Kidney epithelial cell (primary cell): Measurements from ENCODE around the gene SH2D2A. TPM values are rescaled to one million over a fixed set of nuclear protein-coding genes. Genes with fewer than 3 reads are reported as not detected.

Source experiments
- DNase-seq: peaks from one replicate; pipeline ENCODE4 v3.0.0-alpha.2; 2010; ENCODE audit warnings: low read depth
- H3K27me3 ChIP-seq: 2 replicates; pipeline ENCODE4 v1.6.0; 2011; ENCODE audit warnings: low read length; ENCODE audit not compliant: control insufficient read depth, insufficient read depth
- H3K36me3 ChIP-seq: 2 replicates; pipeline ENCODE4 v1.5.1; 2011; ENCODE audit warnings: low read length; ENCODE audit not compliant: control insufficient read depth, insufficient read depth
- H3K4me3 ChIP-seq: 2 replicates; pipeline ENCODE4 v1.5.1; 2011; ENCODE audit warnings: low read depth, mild to moderate bottlenecking, control low read depth, low read length
- total RNA-seq: library from RNA; depleted of rRNA; stranded (reverse); fragments of >200 nt; gene quantifications from 2 replicates; pipeline ENCODE4 v1.2.3, GENCODE V29; 2015
- TF ChIP-seq, protein P1 (sequence below): IDR thresholded peaks from 2 replicates; pipeline ENCODE4 v1.5.1; 2011; ENCODE audit warnings: mild to moderate bottlenecking, moderate library complexity, low read length, control low read depth, inconsistent platforms; ENCODE audit not compliant: insufficient read depth, poor library complexity, severe bottlenecking

The SH2D2A gene
- total RNA-seq, 1 donor from 2014 or later: 2.3 TPM

DNA sequence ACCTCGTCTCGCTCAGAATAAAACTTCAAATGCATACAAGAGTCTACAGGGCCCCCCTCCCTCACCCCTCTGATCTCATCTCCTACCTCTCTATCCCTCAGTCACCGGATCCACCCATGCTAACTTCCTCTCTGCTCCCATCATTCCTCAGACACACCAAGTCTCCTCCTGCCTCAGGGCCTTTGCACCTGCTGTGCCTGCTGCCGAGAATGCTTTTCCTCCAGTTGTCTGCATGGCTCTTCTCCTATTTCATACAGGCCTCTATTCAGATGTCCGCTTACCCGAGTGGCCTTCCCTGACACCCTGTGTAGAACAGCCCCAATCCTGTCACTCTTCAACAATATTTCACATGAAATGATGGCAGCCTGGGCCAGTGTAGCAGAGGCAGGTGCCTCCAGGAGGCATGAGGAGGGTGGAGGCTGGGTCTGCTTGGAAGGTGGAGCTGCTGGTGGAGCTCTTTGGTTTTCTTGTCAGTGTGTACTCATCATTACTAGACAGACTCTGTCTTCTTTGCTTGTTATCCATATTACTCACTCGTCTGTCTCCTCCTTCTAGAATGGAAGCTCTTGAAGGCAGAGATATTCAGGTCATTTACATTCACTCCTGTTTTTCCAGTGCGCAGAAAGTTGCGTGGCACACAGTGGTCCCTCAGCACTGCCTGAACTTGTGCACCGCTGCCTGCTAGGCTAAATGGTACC, 4.2 kb downstream of the SH2D2A start:
- peaks cover 6% of the 10 kb centered on the region for H3K27me3 ChIP-seq
- H3K36me3 ChIP-seq: no peaks in the 10 kb centered on the region
- TF ChIP-seq, protein P1, sequence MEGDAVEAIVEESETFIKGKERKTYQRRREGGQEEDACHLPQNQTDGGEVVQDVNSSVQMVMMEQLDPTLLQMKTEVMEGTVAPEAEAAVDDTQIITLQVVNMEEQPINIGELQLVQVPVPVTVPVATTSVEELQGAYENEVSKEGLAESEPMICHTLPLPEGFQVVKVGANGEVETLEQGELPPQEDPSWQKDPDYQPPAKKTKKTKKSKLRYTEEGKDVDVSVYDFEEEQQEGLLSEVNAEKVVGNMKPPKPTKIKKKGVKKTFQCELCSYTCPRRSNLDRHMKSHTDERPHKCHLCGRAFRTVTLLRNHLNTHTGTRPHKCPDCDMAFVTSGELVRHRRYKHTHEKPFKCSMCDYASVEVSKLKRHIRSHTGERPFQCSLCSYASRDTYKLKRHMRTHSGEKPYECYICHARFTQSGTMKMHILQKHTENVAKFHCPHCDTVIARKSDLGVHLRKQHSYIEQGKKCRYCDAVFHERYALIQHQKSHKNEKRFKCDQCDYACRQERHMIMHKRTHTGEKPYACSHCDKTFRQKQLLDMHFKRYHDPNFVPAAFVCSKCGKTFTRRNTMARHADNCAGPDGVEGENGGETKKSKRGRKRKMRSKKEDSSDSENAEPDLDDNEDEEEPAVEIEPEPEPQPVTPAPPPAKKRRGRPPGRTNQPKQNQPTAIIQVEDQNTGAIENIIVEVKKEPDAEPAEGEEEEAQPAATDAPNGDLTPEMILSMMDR: no peak
- H3K4me3 ChIP-seq: no peak overlapping the region
- no peak for DNase-seq

DNA sequence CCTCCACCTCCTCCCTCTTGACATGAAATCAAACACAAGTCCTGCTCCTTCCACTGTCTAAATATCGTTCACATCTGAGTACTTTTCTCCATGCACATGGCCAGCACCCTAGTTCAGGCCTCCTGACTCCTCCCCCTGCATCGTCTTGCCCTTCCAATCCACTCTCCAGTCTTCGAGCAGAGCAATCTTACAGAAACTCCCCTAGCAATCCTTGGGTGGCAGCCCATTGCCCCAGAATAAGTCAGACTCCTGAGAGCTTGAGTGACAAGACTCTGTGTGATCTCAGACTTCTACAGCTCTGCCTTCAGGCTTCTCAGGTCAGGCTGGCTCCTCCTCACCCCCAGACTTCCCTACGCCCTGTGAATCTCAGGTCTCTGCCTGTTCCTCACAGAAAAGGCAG, 5.5 kb downstream of the SH2D2A start:
- TF ChIP-seq, protein P1: no peak
- H3K4me3 ChIP-seq: no peak overlapping the region
- DNase-seq: no peak

DNA sequence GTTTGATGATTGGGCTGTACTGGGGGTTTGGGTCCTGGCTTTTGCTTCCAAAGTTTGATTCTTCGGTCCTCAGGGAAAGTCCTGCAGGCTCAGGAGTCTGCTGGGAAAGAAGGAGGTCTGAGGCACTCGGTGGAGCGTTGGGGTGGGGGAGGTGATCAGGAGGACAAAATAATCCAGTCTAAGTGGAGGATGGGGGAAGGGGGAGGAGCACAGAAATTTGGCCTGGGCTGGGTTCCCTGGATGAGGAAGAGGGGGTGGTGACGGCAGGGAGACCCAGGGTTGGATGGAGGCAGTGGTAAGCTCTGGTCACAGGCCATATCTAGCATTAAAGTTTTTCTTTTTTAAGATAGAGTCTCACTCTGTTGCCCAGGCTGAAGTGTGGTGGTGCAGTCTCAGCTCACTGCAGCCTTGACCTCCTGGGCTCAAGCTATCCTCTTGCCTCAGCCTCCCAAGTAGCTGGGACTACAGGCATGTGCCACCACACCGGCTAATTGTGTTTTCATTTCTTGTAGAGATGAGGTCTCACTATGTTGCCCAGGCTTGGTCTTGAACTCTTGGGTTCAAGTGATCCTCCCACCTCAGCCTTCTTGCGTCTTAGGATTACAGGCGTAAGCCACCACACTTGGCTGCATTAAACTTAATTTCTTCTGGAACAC, 6.8 kb downstream of the SH2D2A start:
- Histone ChIP-seq H3K4me3 (no peak overlapping the region), H3K27me3 (peaks cover 2% of the 10 kb centered on the region), H3K36me3 (no peaks in the 10 kb centered on the region)
- TF ChIP-seq, protein P1: no peak
- no peak for DNase-seq

More for the DNA sequence above, 5.5 kb downstream of the SH2D2A start:
- Histone ChIP-seq H3K27me3 (peaks cover 6% of the 10 kb centered on the region), H3K36me3 (no peaks in the 10 kb centered on the region)

- H3K27me3 ChIP-seq: peaks cover 2% of the 10 kb centered on the region
- TF ChIP-seq, protein P1: no peak
- H3K4me3 ChIP-seq: no peak overlapping the region
- no peak for DNase-seq
- H3K36me3 ChIP-seq: no peaks in the 10 kb centered on the region
Measured at GRCh38 chr1:156809281-156809680, 7.4 kb downstream of the SH2D2A start.

DNA sequence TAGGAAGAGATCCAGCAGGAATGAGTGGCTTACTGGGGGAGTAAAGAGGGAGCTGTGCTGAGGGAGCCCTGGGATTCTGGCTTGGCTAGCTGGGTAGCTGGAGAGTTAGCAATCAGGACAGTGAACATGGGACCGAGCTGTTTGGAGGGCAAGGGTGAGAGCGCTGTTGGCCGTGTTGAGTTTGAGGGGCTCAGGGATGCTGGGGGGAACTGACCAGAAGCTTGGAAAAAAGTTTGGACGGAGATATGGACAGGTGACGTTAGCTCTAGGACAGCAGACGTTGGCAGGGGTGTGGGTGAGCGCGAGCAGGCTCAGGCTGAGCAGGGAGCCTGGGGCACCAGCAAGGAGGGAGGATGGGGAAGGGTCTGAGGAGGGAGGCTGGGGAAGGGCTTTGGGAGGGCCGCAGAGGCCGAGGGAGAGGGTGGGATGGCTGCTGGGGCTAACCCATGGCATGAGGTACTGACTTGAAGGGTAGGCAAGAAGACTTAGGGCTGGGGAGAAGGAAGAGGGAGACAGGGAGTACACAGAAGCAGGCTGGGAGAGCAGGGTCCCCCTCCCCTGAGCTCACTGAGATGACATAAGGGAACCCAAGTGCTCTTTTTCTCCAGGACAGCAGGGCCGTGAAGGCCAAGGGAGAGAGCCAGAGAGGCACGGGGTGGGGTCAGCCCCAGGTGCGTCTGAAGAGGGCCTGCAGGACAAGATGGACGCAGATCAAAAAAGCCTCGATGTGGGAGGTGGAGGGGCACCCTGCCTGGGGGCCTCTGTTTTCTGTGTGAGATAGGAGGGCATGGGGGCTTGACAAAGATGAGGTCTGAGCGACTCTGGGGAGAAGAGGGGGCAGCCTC, 8.2 kb downstream of the SH2D2A start:
- Histone ChIP-seq H3K27me3 (no peaks in the 10 kb centered on the region), H3K36me3 (no peaks in the 10 kb centered on the region), H3K4me3 (no peak overlapping the region)
- DNase-seq: no peak
- TF ChIP-seq, protein P1: no peak
